HFF-Myc (cell line): ENCODE data around the gene ZCCHC24.
A peak's percentile ranks its signal among the peaks of the same experiment; 100 is the strongest.

ENCODE experiments used
- DNase-seq: peaks from one replicate; pipeline ENCODE4 v3.0.0-alpha.2; 2011; ENCODE audit warnings: low read depth; ENCODE audit errors: extremely low read depth
- H3K4me3 ChIP-seq: replicated peaks from 2 replicates; pipeline ENCODE4 v1.5.1; 2011; ENCODE audit warnings: low read depth, mild to moderate bottlenecking, control low read depth, low read length
- CTCF ChIP-seq: IDR thresholded peaks from 2 replicates; pipeline ENCODE4 v1.5.1; 2012; ENCODE audit warnings: mild to moderate bottlenecking, low read depth, low read length, control low read depth; ENCODE audit errors: missing control alignments

Gene ZCCHC24

GRCh38 chr10:79384773-79385391, 60.5 kb downstream of the ZCCHC24 start:
- no peak for TF ChIP-seq CTCF
- no peak for DNase-seq
- H3K4me3 ChIP-seq: no peak overlapping the region

- no peak for DNase-seq
- TF ChIP-seq CTCF: no peak
- no peak overlapping the region for H3K4me3 ChIP-seq
These were observed 61.3 kb downstream of the ZCCHC24 start for GRCh38 chr10:79383974-79384606.

GRCh38 chr10:79382491-79382941, 62.9 kb downstream of the ZCCHC24 start:
- H3K4me3 ChIP-seq: no peak overlapping the region
- TF ChIP-seq CTCF: no peak
- no peak for DNase-seq

GRCh38 chr10:79381804-79382221, 63.6 kb downstream of the ZCCHC24 start:
- DNase-seq: peak; percentile 47
- no peak for TF ChIP-seq CTCF
- no peak overlapping the region for H3K4me3 ChIP-seq

GRCh38 chr10:79380946-79381721, 64.3 kb downstream of the ZCCHC24 start:
- DNase-seq: no peak
- TF ChIP-seq CTCF: no peak
- no peak overlapping the region for H3K4me3 ChIP-seq

GRCh38 chr10:79380125-79380945, 65.1 kb downstream of the ZCCHC24 start:
- no peak overlapping the region for H3K4me3 ChIP-seq
- no peak for TF ChIP-seq CTCF
- DNase-seq: no peak
